NB4 (cell line): ENCODE results near the gene ASXL1.
"Not testable (repeated sequence)": the region's sequence is repeated elsewhere in the genome, so short reads cannot be mapped to it uniquely, and the experiment has no call there.

Experiments
- DNase-seq: peaks from one replicate; pipeline ENCODE4 v3.0.0; 2010; ENCODE audit warnings: low read depth
- H3K4me3 ChIP-seq: one replicate; pipeline ENCODE4 v1.5.1; 2011; ENCODE audit warnings: mild to moderate bottlenecking, low read depth, low read length, moderate library complexity
- MYC ChIP-seq: IDR thresholded peaks from 2 replicates; pipeline ENCODE4 v1.6.1; 2011; ENCODE audit warnings: low read depth, low read length
- POLR2A ChIP-seq: IDR thresholded peaks from 2 replicates; pipeline ENCODE4 v1.6.1; 2011; ENCODE audit warnings: mild to moderate bottlenecking; ENCODE audit not compliant: insufficient read length; ENCODE audit errors: extremely low read depth
- TF ChIP-seq, protein P1 (sequence below): IDR thresholded peaks from 2 replicates; pipeline ENCODE4 v1.6.1; 2011; ENCODE audit warnings: low read depth, low read length
- TF ChIP-seq, protein P2 (sequence below): IDR thresholded peaks from one replicate; pipeline ENCODE4 v1.5.1; 2012; ENCODE audit warnings: low read depth, low read length

The ASXL1 gene

DNA sequence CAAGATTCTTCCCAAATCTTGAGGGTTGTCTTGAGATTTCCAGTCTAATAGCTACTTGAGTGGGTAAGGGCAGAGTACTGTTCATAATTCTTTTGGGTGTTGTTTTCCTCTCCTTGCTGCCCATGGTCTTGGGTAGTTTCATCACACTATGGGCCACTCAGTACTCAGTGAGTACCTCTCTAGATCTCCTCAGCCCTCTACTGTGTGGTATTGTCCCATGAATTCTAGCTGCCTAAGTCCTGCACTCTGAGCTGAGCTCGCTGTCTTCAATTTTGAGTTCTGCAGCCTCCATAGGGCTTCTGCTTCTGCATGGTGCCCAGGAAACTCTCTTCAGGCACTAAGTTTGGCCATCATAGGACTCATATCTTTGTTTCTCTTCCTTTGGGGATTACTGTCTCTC is 42.3 kb downstream of the ASXL1 start:
- DNase-seq = no peak
- H3K4me3 ChIP-seq = no peak overlapping the region

DNA sequence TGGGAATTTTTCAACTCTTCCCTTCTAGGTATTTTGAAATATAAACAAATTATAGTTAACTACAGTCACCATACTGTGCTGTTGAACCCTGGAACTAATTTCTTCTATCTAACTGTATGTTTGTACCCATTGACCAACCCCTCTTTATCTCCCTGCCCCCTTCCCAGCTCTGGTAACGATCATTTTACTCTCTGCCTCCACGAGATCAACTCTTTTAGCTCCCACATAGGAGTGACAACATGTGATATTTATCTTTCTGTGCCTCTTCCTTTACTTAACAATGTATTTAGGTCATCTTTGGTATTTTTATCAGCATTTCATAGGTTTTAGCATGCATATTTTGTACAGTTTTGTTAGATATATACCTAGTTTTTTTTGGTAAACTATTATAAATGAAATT is 45.9 kb downstream of the ASXL1 start:
- TF ChIP-seq, protein P1, sequence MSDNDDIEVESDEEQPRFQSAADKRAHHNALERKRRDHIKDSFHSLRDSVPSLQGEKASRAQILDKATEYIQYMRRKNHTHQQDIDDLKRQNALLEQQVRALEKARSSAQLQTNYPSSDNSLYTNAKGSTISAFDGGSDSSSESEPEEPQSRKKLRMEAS = no peak
- TF ChIP-seq POLR2A = no peak
- no peak for DNase-seq
- H3K4me3 ChIP-seq = no peak overlapping the region

More for the DNA sequence above, 42.3 kb downstream of the ASXL1 start:
- TF ChIP-seq, protein P1 = no peak
- TF ChIP-seq MYC = no peak
- no peak for TF ChIP-seq POLR2A

DNA sequence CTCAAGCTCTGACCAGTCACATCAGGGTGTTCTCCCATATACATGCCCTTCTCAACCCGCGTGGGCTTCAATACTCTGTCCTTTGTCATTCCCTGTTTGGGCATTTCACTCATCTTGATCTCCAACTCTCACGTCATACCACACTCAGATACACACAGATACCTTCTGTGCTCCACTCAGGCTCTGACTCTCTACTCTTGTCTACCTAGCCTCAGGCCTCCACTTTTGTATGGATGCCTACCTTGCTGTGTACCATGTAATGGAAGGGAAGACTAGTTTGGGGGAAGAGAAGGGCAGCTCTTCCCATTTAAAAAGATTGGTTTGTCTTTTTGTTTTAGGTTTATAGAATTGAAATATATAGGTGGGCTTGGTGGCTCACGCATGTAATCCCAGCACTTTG is 48.6 kb downstream of the ASXL1 start:
- H3K4me3 ChIP-seq = no peak overlapping the region
- no peak for TF ChIP-seq POLR2A
- TF ChIP-seq, protein P1 = no peak
- DNase-seq = no peak

DNA sequence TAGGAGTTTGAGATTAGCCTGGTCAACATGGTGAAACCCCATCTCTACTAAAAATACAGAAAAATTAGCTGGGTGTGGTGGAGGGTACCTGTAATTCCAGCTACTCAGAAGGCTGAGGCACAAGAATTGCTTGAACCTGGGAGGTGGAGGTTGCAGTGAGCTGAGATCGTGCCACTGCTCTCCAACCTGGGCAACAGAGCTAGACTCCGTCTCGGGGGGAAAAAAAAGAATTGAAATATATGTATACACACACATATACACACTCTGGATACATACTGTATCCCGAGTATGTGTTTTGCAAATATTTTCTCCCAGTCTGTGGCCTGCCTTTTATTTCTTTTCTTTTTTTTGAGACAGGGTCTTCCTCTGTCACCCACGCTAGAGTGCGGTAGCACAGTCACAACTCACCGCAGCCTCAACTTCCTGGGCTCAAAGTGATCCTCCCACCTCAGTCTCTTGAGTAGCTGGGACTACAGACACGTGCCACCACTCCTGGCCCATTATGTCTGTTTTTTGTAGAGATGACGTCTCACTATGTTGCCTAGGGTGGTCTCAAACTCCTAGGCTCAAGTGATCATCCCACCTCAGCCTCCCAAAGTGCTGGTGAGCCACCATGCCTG is 49.1 kb downstream of the ASXL1 start:
- not testable (repeated sequence) for H3K4me3 ChIP-seq, DNase-seq

DNA sequence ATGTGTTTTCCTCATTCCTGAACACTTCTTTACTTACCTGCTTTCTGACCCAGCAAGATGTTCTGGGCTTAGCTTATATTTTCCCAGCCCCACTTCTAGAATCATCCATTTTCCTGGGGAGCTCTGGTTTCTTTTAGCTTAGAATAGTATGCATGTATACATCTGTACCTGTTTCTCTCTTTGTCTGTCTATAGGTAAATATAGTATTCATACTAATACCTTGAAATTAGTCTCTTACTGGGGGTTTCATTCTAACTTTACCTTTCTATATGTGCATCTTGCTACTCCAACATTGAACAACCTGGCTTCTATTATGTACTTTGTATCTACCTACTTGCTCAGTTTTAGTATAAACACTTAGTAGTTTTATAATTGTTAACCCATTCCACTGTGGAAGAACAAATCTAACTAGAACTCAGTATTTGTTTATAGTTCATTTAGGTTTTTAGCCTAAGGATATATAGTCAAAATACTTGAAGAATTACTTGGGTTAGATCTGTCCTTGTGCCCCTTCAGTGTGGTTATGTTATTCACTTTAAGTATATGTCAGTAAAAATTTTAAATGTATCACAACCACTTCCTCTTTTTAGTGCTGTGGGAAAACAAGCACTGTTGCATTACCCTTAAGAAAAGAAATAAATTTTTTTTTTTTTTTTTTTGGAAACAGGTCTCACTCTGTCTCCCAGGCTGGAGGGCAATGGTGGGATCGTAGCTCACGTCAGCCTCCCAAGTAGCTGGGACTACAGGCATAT is 54.0 kb downstream of the ASXL1 start:
- TF ChIP-seq, protein P1 = no peak
- TF ChIP-seq, protein P2, sequence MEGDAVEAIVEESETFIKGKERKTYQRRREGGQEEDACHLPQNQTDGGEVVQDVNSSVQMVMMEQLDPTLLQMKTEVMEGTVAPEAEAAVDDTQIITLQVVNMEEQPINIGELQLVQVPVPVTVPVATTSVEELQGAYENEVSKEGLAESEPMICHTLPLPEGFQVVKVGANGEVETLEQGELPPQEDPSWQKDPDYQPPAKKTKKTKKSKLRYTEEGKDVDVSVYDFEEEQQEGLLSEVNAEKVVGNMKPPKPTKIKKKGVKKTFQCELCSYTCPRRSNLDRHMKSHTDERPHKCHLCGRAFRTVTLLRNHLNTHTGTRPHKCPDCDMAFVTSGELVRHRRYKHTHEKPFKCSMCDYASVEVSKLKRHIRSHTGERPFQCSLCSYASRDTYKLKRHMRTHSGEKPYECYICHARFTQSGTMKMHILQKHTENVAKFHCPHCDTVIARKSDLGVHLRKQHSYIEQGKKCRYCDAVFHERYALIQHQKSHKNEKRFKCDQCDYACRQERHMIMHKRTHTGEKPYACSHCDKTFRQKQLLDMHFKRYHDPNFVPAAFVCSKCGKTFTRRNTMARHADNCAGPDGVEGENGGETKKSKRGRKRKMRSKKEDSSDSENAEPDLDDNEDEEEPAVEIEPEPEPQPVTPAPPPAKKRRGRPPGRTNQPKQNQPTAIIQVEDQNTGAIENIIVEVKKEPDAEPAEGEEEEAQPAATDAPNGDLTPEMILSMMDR = no peak
- TF ChIP-seq MYC (no peak), POLR2A (no peak)
- peak; percentile 69 for DNase-seq
- H3K4me3 ChIP-seq = no peak overlapping the region

DNA sequence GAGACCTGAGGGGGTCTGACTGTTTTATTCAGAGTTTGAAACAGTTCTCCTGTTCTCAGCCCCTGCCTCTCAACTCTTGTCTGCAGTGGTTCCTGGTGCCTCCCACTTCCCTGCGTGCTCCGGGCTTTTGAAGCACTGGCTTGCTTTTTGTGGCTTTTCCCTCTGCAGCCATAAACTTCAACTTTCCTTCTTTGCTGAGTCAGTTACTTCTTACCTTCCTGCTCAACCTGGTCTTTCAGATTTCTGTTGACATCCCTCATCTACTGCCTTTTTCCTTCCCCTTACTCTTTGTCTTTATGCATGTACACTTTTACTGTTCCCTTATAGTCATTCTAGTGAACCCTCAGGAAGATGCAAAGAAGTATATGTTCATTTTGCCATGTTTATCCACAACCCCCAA is 57.4 kb downstream of the ASXL1 start:
- no peak for DNase-seq
- no peak overlapping the region for H3K4me3 ChIP-seq
- TF ChIP-seq, protein P1 = no peak
- TF ChIP-seq, protein P2 = no peak

DNA sequence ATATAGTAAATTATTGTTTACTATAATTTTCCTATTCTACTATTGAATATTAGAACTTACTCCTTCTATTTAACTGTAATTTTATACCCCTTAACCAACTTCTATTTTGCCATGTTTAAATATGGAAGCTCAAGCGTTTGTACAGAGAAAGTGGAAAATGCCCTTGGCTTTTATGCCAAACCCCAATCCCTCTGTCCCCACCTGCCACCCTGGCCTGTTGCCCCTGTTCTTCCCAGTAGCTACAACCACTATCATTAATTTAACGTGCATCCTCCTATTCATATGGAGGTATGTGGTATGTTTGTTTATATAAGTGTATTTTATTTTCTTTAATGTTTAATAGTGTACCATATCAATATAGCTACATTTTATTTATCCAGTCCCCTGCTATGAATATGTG is 58.1 kb downstream of the ASXL1 start:
- DNase-seq = no peak
- no peak overlapping the region for H3K4me3 ChIP-seq
- TF ChIP-seq, protein P1 = no peak
- TF ChIP-seq MYC = no peak
- TF ChIP-seq, protein P2 = no peak
- no peak for TF ChIP-seq POLR2A

DNA sequence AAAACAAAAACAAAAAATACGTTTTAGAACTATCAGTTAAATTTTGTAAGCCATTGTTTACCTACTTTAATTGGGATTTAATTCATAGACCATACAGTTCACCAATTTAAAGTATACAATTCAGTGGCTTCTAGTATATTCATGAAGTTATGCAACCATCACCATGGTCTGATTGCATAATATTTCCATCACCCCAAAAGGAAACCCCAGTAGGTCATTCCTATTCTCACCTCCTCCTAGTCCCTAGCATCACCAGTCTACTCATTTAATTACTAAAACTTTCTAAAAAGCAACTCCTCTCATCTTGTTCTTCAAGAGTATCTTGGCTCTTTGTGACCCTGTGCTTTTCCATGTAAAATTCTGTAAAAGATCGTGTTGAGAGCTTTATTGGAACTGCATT is 60.2 kb downstream of the ASXL1 start:
- TF ChIP-seq, protein P2 = no peak
- TF ChIP-seq, protein P1 = no peak
- no peak for TF ChIP-seq MYC
- no peak for TF ChIP-seq POLR2A
- DNase-seq = peak; percentile 39
- no peak overlapping the region for H3K4me3 ChIP-seq
